C1 segment of cervical spinal cord (tissue), 14 donors: ENCODE measurements around the gene ACOXL.
"Not testable (repeated sequence)": the region's sequence is repeated elsewhere in the genome, so short reads cannot be mapped to it uniquely, and the experiment has no call there.

Experiments
- DNase-seq, 14 donors: peaks; one replicate each; lab custom pipeline; 2025; lab: John Stamatoyannopoulos, UW

Gene ACOXL

DNA sequence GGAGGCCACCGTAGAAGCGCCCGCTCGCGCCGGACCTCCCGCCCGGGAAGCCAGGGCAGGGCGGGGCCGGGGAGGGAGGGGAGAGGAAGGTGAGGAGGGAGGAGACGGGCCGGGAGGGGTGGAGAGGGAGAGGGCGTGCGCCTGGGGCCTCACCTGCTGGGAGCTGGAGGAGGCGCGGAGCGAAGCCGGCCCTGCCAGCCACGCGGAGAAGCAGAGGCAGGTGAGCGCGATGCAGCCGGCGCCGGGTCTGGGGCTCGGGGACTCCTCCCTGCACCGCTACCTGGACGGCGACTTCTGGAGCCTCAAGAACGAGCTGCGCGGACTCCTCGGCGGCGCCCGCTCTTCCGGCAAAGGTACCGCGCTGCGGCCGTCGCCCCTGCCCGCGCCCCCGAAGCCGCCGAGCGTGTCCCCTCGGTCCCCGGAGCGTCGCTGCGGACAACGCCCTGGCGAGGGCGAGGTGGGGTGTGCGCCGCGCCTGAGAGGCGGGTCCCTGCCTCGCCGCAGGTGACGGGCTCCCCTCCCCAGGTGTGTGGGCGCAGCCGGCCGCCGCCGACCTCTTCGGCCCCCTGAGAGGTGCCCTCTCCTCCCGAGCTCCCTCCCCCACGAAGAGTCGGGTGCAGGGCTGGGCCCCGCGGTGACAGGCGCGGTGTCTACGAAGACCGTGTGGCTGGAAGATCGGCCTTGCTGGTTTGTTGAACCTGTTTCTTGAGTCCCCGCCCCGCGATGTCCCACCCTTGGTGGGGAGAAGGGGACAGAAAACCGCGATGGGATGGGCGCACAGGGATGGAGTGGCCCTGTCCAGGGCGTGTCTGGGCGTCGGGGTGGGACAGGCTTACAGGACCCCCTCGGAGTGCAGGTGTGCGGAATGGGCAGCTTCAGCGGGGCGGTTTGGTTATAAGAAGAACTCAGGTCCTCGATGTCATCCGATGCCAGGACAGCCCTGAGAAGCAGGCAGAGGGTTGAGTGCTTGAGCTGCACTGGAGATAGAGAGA lies at the start of gene ACOXL:
TSS of gene ACOXL (plus strand) at position 152 of the 992 bp plus-strand sequence. CDS start 35,817 bp downstream, outside the sequence.
- no peak for DNase-seq

DNA sequence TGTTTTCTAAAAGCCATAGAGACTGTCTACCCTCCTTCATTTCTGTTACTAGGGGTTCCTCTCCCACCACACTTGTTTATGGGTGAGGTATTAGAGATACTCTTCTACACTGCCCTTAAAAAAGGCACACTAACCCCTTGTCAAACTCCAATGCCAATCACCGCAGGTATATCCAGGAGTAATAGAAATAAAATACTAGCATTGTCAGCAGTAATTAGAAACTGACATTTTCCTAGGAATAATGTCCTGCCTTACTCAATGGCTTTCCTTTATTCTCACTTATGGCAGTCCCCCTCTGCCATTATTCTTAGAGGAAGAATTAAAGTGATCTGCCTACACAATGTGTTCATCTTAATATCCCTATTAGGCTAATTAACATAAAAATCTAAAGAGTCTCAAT lies 49.5 kb upstream of the ACOXL start:
- no peak for DNase-seq

DNA sequence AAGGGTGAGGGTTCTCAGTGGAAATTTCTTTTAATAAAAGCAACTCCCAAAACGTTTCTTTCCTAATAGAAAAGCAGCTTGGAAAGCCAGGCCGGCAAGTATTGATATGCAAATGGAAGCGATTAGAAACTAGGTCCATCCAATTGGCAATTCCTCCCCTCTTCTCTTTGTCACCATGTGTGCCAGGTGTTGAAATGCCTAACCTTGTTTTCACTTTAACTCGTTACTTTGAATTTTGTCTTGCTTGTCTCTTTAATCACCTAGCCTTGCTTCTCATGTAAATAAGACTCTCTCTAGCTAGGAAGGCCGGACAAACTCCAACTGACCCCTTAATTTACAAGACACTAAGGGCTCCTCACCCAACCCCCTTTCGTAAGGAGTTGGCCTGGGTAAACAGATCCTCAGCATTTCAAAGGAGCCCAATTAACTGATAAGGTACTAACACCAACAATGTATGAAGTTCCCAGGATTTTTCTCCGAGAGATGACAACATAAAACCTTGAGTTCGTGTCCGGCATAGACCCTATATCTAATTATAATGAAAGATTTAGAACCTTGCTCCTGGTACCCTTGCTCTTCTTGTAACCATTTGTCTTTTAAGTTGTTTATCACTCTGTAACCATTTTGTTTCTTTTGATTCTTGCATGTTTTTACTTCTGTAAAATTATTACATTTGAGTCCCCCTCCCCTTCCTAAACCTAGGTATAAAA lies 44.4 kb upstream of the ACOXL start:
- DNase-seq, result not testable (repeated sequence)

DNA sequence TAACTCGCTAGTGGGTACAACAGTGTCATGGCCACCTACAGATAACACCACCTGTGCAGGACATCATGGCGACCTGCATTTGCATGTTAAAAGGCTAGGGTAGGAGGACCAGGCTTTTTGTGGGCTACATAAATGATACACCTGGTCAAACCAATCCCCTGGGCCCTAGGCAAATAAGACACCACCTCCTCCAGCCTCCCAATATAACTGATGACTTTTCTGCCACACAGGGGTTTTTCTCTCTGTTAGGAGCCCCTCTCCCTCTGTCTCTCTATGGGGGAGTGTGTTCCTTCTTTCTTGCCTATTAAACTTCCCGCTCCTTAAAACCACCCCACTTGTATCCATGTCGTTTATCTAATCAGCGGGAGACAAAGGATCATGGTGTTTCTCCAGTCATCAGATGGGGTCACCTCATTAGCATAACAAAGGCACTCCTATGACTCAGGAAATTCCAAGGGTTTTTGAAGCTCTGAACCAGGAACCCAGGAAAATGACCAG lies 43.7 kb upstream of the ACOXL start:
- DNase-seq, result no peak

DNA sequence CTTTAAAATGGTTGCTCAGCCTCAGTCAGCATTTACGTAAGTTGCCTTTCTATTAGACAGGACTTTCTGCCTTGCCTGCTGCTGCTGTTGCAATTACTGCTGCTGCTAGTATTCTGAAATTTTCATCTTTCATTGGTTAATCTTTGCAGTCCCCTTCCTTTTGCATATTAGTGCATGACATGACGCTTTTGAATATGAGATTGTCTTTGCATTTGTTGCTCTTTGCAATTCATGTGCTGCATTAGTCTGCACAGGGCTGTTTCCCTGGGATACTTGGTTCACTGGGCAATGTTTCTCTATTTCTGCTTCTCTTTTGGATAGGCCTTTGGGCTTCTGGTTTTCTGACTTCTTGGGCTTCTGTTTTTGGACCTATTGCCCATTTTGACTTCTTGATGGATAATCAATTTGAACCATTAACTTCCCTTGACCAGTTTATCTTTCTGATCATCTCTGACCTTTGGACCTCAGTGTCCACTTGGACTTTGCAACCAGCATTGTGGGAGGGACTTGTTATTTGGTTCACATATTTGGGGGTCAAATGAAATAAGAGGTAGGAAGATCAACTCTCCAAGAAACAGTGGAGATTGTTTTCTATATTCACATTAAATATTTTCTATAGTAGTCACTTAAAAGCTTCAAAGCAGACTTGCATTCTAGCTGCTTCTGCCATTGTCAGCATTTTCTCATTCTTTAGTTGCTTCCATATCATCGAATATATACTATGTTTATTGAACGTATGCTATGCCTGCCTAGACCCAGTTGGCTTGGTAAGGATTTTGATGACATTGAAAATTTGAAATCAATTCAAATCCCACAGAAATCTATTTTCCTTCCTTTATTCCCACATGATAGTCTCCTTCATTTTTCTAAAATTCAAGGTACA lies 42.0 kb upstream of the ACOXL start:
- DNase-seq, result no peak

DNA sequence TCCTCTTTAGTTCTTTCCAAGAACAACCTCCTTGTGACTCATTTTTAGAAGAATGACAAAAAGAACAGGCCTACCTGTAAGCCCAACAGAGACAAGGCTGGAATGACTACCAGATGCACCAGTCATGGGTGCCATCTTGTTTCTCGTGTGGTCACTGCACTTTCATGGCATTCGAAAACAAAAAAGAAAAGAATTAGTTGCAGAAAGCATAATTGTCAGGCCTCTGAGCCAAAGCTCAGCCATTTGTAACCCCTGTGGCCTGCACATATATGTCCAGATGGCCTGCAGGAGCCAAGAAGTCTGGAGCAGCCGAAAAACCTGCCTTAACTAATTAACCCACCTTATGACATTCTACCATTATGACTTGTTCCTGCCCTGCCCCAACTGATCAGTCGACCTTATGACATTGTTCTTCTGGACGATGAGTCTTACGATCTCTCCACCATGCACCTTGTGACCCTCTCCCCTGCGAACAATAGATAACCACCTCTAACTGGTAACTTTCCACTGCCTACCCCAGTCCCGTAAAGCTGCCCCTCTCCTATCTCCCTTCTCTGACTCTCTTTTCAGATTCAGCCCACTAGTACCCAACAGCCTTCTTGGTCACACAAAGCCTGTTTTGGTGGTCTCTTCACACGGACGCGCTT lies 40.6 kb upstream of the ACOXL start:
- no peak for DNase-seq

DNA sequence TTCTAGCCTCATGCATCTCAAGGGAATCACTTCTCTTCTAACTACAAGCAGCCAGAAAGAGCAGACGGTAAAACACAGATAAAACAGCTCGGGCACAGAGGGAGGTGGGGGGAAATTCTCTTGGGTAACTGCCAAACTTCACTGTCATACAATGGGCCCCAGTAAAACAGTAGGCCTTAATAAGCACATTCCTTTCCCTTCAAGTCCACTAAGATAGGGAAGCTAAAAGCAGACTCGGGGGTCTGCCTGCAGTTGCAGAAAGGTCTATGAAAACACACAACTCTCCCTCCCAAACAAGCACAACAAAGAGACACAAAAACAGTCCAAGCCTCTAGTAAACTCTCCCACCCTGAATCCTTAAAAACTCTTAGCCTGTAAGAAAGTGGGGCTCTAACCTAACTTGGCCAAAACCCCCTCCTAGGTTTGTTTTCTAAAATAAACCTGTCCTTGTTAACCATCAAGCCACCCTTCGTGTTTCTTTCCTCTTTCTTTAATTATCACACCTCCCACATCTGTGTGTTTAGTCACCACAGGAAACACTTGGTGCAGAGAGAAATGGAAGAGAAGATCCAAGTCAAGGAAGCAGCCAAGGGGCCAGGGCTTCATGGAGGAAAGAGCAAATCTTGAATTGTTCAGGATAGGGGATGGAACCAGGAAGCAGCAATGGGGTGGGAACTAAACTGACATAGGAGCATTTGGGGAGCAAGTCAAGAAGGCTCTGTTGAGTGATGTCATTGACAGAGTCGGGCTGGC lies 37.1 kb upstream of the ACOXL start:
- DNase-seq, result not testable (repeated sequence)

DNA sequence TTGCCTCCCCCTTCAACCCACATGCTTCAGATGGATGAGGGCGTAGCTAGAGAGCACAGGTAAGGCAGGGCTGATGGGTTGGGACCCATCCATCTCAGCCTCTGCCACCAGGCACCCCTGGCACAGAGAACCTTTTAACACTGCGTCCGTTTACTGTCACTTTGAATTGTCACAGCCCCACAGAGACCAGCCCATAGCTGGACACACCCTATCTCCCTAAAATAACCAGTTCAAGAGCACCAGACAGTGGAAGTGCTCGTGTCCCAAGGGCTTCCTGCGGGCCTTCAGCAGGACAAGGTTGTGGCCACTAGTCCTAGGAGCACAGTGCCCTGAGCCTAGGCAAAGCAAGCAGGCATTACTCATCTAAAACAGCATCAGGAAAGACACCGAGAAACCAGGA lies 34.1 kb upstream of the ACOXL start:
- not testable (repeated sequence) for DNase-seq

DNA sequence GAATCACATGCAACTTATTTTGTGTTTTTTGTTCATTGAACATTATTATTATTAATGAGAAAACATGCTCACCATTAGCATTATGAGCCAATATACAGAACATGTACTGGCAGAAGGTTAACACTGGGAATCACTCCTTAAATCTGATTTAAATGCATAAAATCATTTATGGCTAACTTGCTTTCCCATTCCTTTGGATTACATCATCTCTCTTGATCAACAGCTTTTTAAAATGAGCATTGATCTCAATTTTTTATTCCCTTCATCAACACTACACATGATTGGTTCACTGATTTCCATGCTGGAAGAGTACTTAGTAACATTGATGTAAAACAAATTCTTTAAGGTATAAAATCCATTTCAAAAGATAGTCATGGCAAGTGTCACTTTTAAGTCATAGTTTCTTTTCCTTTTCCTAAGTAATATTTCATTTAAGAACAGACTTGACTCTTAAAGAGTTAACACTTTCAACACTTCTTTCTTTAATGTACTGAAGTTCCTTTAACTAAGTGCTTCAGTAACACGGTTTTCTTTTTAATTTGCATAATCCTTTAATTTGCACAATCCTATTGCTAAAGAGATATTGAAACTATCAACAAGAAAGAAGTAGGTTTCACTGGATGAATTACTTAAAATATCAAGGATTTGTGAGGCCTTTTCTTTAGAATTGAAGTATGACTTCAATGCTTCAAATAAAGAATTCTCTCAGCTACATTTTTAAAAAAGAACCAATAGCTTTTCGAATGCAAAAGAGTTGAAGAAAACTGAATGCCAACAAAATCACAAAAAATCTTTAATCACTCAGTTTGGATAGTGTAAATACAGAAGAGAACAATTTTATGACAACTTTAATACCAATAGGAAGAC lies 29.6 kb upstream of the ACOXL start:
- no peak for DNase-seq

DNA sequence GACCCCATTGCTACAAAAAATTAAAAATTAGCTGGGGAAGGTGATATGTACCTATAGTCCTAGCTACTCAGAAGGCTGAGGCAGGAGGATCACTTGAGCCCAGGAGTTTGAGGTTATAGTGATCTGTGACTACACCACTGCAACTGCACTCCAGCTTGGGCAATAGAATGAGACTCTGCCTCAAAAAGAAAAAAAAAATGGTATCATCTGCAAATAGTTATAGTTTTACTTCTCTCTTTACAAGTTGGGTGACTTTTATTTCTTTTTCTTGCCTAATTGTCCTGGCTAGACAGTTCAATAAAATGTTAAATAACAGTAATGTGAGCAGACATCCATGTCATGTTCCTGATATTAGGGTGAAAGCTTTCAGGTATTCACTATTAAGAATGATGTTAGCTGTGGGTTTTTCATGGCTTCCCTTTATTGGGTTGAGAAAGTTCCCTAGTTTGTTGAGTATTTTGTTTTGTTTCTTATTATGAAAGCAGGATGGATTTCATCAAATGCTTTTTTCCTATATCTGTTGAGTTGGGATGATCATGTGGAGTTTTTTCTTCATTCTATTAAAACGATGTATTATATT lies 24.9 kb upstream of the ACOXL start:
- DNase-seq, result no peak

DNA sequence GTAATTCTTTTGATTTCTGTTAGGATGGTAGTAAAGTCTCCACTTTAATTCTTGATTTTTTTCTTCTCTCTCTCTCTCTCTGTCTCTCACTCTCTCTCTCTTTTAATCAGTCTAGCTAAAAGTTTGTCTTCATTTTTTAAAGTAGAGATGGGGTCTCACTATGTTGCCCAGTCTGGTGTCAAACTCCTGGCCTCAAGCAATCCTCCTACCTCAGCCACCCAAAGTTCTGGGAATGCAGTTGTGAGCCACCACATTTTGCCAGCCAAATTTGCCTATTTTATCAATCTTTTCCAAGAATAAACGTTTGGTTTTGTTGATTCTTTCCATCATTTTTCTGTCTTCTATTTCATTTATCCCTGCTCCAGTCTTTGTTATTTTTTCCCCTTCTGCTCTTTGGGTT lies 23.9 kb upstream of the ACOXL start:
- DNase-seq, result no peak

DNA sequence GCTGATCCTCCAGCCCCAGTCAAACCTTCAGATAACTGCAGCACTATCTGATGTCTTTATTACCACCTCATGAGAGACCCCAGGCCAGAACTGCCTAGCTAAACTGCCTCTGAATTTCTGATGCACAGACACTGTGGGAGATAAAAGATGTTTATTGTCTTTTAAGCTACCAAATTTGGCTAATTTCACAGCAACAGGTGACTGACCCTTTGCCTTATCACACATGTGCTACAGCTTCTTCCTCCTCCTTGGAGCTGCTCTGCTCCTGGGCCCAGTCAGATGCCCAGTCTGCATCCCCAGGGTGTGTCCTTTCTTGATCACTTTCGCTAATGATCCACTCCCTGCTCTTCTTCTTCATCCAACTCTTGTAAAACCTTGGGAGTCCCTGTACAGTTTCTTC lies 19.6 kb upstream of the ACOXL start:
- DNase-seq, result no peak

DNA sequence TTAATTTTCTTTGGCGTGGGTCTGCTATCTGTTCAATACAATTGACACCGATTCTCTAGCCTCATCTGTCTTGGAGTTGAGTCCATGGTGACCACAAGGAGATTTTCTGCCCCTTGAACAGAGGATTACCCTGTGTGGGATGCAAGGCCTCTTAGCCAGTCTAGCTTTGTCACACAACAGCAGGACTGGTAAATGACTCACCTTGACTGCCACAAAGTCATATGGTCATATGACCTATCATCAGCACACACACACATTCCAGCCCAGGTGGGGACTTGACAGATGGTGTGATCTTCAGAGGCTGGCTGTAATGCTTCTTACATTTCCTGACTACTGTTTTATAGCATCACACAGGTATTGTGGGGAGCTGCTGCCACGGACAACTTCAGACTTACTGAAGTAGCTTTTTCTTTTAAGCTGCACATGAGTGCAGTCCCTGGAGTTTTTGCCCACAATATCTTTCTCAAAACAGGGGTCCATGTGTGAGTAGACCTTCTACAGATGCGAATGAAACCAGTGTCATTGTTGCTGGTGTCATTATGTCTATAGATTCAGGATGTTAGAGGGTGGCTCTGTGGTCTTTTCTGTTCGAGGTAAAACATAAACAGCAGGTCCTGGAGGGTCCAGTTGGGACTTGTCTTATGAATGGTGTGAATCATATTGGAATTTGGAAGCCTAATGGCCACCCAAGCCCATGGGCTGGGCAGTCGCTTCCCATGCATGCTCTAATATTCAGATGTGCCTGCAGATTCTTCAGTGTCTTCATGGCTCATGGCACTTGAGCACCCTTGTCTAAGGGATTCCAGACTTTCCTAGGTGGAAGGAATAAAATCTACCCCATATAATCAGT lies 18.6 kb upstream of the ACOXL start:
- DNase-seq, result no peak

DNA sequence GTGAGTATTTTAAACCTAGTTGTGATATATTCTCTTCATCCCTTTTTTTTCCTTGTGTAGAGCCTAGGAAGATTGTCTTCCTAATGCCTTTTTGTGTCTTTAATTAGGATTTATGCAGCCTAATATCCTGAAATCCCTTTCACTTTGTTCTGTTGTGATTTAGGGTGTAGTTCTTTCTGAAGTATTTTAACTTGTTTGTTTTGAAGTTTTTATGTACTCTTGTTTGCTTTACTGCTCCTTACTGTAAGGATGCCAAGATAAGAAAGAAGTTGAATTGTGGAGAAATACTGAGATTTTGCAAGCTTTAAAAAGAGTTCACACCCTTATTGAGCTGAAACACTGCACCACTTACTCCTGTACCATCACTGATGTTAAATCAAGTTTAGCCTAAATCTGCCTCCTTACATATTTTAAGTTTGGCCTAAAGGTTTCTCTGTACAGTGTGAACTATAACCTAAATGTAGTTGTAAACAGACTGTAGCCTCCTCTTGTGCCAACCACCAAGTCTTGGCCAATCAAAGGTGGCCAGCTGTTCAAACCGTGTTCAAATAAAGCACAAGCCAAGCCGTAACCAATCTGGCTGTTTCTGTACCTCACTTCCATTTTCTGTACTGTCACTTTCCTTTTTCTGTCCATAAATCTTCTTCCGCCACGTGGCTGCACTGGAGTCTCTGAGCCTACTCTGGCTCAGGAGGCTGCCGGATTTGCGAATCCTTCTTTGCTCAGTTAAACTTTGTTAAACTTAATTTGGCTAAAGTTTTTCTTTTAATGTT lies 17.7 kb upstream of the ACOXL start:
- DNase-seq, result no peak

DNA sequence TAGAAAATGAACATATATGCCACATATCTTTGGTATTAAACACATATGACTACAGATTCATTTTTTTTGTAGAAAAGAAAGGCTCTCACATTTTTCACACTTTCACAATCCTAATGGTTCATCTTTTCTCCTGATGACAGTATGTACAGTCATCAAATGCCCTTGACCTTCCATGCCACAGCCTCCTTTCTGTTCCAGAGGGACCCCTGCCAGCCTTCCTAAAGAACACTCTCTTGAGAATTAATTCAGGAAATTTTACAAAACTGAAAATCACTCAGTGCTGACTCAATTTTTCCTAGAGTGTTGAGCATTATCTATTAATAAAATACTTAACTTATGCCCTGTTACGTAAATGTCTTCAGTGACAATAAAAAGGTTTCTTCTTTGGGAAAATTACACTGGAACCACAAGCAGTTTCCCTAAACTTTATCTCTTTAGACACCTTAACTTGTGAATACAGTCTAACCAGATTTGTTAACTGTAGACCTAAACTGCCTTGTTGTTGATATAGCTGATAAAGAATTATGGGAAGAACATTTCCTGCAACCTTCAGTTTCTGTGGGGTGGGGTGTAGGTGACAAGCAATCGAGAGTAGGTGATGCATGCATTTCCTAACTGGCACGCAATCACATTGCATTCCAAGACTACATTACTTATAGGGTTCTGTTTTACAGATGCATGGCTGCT lies 15.3 kb upstream of the ACOXL start:
- no peak for DNase-seq

DNA sequence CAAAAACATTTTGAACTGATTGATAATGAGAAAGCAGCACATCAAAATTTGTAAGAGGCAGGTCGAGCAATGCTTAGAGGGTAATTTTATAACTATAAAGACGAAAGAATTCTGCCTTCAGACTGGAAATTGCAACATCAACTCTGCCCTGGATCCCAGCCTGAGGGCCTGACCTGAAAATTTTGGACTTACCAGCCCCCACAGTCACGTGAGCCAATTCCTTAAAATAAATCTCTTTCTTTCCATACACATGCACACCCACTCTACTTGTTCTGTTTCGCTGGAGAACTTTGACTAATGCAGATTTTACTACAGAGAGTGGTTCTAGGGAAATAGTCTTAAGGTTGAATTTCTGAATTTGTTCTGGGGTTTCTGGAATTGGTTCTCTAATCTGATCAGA lies 14.6 kb upstream of the ACOXL start:
- no peak for DNase-seq

DNA sequence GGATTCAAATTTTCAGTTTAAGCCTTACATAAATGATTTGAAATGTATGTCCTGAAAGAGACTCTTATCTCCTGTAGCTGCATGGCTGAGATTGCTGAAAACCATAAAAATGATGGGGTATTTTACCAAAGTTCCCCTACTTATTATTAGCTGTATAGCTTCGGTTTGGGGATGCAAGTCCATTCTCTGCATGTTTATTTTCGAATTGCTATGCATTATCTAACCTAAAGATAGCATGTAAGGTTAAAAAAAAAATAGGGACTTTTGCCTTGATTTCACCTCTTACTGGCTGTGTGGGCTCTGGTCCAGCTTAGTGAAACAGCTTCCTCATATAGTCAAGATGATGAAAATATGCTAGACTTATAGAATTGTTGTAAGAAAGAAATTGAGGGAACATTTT lies 14.0 kb upstream of the ACOXL start:
- DNase-seq, result no peak
